Measurements from ENCODE around the gene SEMA5A. TPM values are rescaled to one million over a fixed set of nuclear protein-coding genes. Genes with fewer than 3 reads are reported as not detected.

Gene SEMA5A
- total RNA-seq, 6 experiments from 2014 or later: 54.2 to 69.7 (median 59.9) TPM

DNA sequence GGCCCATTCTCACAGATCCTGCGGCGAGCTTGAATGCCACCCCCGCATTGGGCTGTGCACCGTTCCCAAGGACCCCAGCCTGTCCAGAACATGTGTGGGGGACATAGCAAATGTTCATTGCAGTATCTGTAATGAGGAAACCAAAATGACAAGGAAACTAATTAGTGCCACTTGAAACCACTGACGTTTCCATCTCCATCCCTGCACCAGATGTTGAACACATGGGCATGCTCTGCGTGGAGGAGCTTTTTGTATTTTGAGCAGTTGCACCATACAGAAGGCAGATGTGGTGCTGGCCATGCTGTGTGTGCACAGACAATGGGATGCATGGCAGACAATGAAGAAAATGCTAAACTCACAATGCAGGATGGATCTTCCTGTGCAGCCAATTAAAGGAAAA lies 437.7 kb downstream of the SEMA5A start:
- no peaks in the 10 kb centered on the region for H3K27me3 Mint-ChIP-seq (ENCODE audit: insufficient read depth)
- DNase-seq: no peak
- peaks cover 15% of the 10 kb centered on the region for H3K4me1 Mint-ChIP-seq (ENCODE audit: low read depth)
- no peak overlapping the region for H3K4me3 Mint-ChIP-seq
- TF ChIP-seq, protein P1, sequence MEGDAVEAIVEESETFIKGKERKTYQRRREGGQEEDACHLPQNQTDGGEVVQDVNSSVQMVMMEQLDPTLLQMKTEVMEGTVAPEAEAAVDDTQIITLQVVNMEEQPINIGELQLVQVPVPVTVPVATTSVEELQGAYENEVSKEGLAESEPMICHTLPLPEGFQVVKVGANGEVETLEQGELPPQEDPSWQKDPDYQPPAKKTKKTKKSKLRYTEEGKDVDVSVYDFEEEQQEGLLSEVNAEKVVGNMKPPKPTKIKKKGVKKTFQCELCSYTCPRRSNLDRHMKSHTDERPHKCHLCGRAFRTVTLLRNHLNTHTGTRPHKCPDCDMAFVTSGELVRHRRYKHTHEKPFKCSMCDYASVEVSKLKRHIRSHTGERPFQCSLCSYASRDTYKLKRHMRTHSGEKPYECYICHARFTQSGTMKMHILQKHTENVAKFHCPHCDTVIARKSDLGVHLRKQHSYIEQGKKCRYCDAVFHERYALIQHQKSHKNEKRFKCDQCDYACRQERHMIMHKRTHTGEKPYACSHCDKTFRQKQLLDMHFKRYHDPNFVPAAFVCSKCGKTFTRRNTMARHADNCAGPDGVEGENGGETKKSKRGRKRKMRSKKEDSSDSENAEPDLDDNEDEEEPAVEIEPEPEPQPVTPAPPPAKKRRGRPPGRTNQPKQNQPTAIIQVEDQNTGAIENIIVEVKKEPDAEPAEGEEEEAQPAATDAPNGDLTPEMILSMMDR (IDR thresholded peaks at IDR 0.05): no peak
- no peaks in the 10 kb centered on the region for H3K9me3 Mint-ChIP-seq
- peaks cover 18% of the 10 kb centered on the region for H3K36me3 Mint-ChIP-seq (ENCODE audit: low read depth)
- H3K27ac Mint-ChIP-seq: no peak overlapping the region

DNA sequence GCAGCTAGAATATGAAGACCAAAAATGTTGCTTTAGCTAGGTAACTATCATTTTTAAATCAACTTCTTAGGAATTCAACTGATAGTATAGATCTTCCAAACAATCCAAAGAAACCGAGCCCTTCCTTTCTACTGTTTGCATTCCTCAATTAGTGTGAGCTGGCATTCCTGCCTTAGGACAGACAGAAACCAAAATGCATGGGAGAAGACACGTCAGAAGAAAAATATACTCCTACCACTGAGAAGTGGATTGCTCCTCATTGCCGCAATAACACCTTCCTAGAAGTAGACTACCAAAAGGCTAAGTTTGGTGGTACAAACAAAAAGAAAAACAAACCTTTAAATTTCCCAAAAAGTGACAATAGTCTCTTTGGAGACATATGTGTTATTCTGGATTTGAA lies 440.0 kb downstream of the SEMA5A start:
- Mint-ChIP-seq H3K36me3 (ENCODE audit: low read depth) (peaks cover 10% of the 10 kb centered on the region; the same call in 1 of the 2 replicates), H3K4me3 (no peak overlapping the region), H3K27me3 (ENCODE audit: insufficient read depth) (no peaks in the 10 kb centered on the region), H3K9me3 (no peaks in the 10 kb centered on the region), H3K4me1 (ENCODE audit: low read depth) (peaks cover 8% of the 10 kb centered on the region), H3K27ac (no peak overlapping the region)
- TF ChIP-seq, protein P1 (IDR thresholded peaks at IDR 0.05): no peak
- DNase-seq: no peak

GRCh38 chr5:9104571-9105339 lies 441.1 kb downstream of the SEMA5A start:
- DNase-seq: no peak
- H3K4me3 Mint-ChIP-seq: no peak overlapping the region
- no peaks in the 10 kb centered on the region for H3K27me3 Mint-ChIP-seq (ENCODE audit: insufficient read depth)
- H3K4me1 Mint-ChIP-seq (ENCODE audit: low read depth): peaks cover 8% of the 10 kb centered on the region
- peaks cover 5% of the 10 kb centered on the region; the same call in 1 of the 2 replicates for H3K36me3 Mint-ChIP-seq (ENCODE audit: low read depth)
- TF ChIP-seq, protein P1 (IDR thresholded peaks at IDR 0.05): no peak
- no peak overlapping the region for H3K27ac Mint-ChIP-seq
- no peaks in the 10 kb centered on the region for H3K9me3 Mint-ChIP-seq

DNA sequence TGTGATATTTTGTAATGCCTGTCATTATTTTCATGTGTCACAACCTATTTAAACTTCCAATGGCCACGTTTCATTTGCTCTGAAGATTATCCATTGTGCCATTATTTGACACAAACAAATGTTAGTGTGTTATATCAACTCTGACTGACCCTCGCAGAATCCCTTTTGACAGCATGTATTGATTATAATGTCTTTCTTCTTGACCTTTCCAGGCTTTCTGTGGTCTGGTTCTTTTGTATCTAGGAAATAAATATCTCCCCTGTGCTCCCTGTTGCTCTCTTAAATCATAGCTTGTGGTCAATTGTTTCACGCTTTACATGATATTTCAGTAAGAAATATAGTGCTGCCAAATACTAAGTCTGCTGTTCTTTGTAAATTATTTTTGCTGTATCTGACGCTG lies 442.6 kb downstream of the SEMA5A start:
- TF ChIP-seq, protein P1 (IDR thresholded peaks at IDR 0.05): no peak
- peaks cover 8% of the 10 kb centered on the region for H3K4me1 Mint-ChIP-seq (ENCODE audit: low read depth)
- H3K27ac Mint-ChIP-seq: no peak overlapping the region
- H3K27me3 Mint-ChIP-seq (ENCODE audit: insufficient read depth): no peaks in the 10 kb centered on the region
- peaks cover 5% of the 10 kb centered on the region; the same call in 1 of the 2 replicates for H3K36me3 Mint-ChIP-seq (ENCODE audit: low read depth)
- no peak overlapping the region for H3K4me3 Mint-ChIP-seq
- DNase-seq: no peak
- H3K9me3 Mint-ChIP-seq: no peaks in the 10 kb centered on the region

DNA sequence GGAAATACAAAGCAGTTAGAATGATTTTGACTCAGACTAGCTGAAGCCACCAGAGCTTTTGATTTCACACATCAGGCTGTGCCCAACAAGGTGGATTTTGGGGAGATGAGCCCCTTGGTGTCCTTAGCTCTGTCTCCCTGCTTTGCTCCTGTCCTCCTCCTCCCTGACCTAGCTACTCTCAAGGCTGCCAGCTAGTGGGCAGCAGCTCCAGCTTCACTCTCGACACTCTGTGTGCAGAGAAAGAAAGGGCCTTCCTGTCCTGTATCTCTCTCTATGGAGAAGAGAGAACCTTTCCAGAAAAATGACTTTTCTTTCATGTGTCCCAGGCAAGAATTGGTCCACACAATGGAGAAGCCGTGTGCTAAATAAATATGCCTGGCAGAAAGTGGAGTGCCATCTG lies 446.2 kb downstream of the SEMA5A start:
- TF ChIP-seq, protein P1 (IDR thresholded peaks at IDR 0.05): no peak
- Mint-ChIP-seq H3K27me3 (ENCODE audit: insufficient read depth) (no peaks in the 10 kb centered on the region), H3K4me3 (no peak overlapping the region), H3K27ac (no peak overlapping the region), H3K36me3 (ENCODE audit: low read depth) (peaks cover 4% of the 10 kb centered on the region; the same call in 1 of the 2 replicates), H3K9me3 (no peaks in the 10 kb centered on the region), H3K4me1 (ENCODE audit: low read depth) (peaks cover 6% of the 10 kb centered on the region)
- no peak for DNase-seq

All from HFFc6 (cell line).